GM19372 (cell line): ENCODE measurements around the gene SLF2.

Experiments used
- ATAC-seq: cut with Tn5 transposase; IDR thresholded peaks from one replicate; pipeline ENCODE4 v1.9.1; 2021; ENCODE audit warnings: mild to moderate bottlenecking, low read depth, moderate library complexity; ENCODE audit not compliant: unreplicated experiment

SLF2 gene

GRCh38 chr10:101010329-101010728 lies 97.6 kb downstream of the SLF2 start:
- ATAC-seq, result no peak

- ATAC-seq, result no peak
These were observed 99.0 kb downstream of the SLF2 start for GRCh38 chr10:101011517-101012423.

DNA sequence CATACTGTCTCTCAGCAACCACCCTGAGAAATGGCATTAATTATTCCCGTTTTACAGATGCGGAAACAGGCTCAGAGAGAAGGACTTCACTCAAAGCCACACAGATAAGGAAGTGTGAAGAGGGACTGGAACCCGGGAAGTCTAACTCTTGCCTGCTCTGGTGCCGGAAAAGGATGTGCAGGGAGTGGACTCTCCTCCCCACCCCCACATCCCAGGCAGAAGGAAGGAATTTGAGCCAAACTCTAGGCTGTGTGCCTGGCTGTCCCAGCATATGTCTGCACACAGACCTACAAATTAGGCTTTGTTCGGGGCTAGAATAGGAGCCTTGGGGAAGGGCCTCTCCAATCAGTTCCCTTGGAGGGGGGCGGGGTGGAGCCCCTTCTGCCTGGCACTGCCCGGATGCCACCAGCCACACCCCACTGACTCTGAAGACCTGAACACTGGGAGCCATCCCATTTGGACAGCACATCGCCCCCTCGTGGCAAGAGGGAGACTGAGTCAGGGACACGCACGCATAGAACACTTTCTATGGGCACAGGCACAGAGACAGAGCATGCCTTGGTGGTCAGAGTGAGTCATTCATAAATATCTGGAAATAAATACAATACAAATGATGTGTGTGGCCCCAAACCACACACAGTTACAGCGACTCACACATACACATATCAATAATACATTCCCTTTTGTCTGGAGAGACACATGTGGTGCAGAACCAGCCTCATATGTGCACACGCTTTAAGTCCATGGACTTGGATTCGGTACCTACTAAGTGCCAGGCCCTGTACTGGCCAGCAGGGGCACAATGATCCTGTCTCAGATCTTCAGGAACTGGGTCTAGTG lies 100.0 kb downstream of the SLF2 start:
- peak; percentile 76 for ATAC-seq

DNA sequence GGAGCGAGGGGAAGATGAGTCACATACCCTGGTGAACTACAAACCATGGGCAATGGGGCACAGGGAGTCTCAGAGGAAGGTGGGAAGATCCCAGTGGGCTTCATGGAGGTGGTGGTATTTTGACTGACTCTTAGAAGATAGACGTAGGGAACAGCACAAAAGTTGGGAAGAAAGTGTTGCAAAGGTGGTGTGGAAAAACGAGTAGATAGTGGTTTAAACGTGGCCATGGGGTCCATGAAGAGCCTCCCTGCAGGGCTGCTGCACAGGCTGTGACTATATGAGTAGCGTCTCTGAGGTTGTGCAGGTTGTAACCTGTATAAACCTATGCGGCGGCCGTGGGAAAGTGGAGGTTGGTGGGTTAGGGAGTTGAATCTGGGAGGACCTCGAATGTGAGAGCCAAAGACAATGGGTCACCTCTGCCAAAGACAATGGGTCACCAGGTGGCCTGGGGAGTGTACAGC lies 100.6 kb downstream of the SLF2 start:
- ATAC-seq, result no peak

DNA sequence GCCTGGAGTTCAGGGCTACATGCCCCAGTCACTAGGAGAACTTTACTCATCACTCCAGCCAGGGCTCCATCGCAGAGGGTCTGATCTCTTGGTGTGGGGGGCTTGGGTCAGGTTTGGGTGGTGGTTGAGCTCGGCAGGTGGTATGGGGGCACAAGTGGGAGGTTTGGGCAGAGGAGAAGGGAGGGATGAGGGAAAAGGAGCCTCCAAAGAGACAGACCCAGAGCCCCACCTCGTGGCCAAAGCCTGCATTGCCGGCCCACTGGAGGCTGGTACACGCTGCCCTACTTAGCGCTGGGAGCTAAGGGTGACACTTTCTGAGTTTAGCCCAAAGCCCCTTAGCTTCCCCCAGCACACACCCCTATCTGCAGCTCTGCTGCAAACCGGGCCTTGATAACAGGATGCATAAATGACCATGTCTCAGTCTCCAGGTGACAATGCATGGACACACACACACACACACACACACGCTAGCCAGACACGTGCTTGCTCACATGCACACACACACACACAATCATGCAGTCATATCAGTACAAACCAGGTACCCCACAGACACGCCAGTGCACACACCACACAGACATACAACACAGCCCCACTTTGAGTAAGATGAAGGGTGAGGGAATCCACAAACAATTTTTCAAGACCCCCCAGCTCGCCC lies 101.6 kb downstream of the SLF2 start:
- ATAC-seq, result peak; percentile 48
